Activated CD4-positive, CD25-positive, alpha-beta regulatory T cell treated with anti-CD3 and anti-CD28 coated beads, Interleukin-2, amount 50 U/mL, for 72 hours (primary cell): Measurements from ENCODE around the gene LMO7.
"Not testable (repeated sequence)": the region's sequence is repeated elsewhere in the genome, so short reads cannot be mapped to it uniquely, and the experiment has no call there.

Experiments used
- DNase-seq: peaks from one replicate; pipeline ENCODE4 v3.0.0; 2021

The LMO7 gene

DNA sequence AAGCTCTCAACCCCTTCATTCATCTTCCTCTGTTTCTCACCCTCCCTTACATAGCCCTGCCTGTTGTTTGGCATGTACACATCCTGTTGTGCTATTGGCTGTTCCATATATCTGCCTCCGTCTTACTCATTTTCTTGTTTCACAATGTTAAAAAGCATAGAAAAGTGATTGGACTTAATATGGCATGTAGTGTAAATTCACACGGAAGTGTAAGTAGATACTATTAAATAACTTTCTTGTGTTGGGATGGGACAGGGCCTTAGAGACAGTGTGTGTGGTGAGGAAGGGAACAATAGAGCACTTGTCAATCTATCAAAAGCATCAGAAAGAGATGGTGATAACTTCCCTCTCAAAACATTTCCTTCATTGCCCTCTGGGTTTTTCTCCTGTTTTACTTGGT, 12.3 kb downstream of the LMO7 start:
- DNase-seq = no peak

DNA sequence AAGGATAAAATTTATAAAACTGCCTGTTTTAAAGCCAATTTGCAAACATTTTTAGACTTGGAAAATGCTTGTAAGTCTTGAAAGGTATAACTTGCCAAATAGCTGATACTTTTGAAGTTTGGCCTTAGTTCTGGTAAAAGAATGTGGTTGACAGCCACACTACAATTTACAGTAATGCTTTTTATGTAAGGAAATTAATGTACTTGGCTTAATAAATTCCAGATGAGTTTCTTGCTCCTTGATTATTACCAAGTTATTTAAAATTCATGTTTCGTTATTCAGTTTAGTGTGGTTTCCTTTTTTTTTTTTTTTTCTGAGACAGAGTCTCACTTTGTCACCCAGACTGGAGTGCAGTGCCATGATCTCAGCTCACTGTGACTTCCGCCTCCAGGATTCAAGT, 14.9 kb downstream of the LMO7 start:
- DNase-seq = no peak

DNA sequence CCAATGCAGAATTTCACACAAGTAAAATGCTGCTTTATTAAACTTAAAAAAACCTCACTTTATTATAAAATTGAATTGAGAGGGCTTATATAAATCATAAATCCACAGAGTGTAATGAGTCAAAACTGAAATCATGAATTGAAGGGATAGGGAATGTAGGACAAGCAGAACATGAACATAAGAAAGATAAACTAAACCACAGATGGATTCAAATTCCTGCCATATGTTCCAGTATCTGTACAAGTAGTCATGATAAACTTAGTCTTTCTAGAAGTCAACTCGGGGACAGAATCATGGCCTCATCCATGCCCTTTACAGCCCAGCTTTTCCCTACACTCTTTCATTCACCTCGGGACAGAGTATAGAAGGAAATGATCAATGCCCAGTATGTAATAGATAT, 16.6 kb downstream of the LMO7 start:
- no peak for DNase-seq

DNA sequence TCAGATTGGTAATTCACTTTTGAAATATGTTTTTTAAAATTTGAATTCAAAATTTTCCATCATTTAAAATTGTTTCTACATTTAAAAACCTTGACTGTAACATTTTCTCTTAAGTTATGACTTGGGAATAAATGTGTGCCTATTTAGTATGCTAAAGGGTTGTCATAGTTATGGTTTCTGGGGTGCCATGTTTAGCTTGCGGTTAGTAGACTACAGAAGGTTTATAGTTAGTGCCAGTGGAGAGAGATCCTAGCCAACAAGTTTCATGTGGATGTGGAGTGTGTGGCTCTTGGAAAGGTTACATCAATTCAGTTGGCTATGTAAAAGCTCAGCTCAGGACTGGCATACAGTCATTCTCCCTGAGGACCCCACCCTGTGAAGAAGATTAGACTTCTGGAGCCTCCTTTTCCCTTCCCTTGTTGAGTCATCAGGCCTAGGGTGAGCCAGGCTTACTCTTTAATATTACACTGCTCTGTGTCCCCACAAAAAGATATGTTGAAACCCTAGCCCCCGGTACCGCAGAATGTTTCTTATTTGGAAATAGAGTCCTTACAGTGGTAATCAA, 20.4 kb downstream of the LMO7 start:
- no peak for DNase-seq

DNA sequence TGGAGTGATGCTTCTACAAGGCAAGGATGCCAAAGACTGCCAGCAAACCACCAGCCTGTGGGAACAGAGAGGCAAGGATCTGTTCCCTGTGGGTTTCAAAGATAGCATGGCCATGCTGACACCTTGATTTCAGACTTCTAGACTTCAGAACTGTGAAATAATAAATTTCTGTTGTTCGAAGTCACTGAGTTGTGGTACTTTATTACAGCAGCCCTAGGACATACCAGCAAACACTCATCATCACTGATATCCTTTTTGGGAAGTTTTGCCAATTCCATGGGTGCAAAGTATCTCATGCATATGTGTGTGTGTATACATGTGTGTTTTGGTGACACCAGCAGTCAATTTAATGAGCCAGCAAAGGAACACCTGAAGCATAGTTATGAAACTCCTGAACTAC, 21.0 kb downstream of the LMO7 start:
- DNase-seq = no peak

DNA sequence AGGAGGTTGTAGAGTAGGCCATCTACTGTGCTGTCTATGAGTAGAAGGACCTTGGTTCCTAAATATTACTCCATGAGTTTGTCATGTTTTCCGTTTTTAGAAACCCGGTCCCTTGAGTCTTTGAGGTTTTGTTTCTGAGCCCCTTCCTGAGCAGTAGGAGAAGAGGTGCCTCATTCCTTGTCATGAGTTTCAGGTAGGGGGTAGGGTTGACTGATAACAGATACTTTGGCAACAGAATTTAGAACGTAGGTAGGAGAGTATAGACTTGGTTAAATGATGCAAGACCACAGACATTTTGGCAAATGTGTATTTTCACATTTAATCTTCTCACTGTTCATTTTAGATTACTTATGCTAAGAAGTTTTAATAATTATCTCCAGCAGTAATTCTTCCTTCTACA, 24.6 kb downstream of the LMO7 start:
- no peak for DNase-seq

DNA sequence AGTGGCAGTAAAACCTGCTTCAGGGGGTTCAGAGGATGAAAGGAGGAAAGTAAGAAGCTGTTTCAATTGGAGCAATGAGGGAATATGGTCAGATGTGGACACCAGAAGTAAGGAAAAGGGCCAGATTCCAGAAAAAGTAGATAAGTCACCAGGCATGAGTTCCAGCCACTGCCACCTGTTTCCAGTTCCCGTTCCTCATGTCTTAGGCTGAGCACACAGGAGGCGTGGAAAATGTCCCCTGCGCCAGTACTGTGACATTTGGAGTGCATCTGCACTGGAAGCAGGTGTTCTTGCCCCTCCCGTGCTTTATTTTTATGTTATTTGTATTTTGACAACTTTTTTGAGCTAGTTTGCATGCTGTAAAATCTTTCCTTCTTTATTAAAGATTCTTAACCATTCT, 25.3 kb downstream of the LMO7 start:
- no peak for DNase-seq

DNA sequence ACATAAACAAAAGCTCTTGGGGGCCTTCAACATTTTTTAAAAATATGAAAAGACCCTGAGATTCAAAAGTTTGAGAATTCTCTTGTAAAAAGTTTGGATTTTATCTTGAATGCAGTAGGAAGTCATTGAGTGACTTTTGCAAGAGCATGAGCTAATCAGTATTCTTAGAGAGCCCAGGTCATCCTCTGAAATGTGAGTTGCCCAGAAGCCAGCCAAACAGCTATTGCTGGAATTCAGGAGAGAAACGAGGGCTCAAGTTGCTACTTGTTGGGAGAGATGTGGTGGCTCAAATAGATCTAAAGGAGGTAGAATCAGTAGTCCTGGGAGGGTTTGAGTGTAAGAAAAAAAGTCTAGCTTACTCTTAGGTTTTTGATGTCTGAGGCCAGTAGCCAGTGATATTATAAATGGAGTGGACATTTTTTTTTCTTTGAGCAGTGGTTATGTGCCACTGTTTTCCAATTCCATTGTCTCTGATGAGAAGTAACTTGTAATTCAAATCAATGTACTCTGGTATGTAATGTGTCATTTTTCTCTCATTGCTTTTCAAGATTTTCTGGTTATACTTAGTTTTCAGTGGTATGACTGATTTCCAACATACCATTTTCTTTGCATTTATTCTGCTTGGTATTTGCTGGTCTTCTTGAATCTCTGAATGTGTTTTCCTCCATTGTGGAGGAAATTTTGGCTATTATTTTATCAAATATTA, 30.7 kb downstream of the LMO7 start:
- DNase-seq = no peak

DNA sequence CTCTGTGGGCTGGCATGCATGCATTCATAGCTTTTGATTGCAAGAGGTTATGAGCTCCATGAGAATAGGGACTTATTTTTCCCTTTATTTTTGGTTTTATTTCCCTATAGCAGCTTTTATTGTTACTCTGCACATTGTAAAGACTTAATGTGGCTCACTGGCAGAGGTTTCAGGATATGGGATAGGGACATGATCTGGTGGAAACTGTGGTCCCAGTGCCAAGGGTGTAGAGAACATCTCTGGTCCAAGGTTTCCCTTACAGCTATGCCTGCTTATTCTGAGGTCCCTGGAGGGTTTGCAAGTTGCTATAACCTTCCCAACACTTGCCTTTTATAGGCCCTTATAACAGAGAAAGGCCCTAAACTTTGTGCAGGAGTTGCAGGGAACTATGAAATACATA, 33.6 kb downstream of the LMO7 start:
- no peak for DNase-seq

DNA sequence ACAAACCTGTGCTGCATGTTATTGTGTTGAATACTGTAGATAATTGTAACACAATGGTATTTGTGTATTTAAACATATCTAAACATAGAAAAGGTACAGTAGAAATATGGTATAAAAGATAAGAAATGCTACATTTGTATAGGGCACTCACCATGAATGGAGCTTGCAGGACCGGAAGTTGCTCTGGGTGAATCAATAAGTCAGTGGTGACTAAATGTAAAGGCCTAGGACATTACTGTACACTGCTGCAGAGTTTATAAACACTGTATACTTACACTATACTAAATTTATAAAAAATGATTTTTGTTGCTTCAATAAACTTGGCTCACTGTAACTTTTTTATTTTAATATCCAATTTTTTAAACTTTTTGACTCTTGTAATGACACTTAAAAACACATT, 34.4 kb downstream of the LMO7 start:
- DNase-seq = no peak

DNA sequence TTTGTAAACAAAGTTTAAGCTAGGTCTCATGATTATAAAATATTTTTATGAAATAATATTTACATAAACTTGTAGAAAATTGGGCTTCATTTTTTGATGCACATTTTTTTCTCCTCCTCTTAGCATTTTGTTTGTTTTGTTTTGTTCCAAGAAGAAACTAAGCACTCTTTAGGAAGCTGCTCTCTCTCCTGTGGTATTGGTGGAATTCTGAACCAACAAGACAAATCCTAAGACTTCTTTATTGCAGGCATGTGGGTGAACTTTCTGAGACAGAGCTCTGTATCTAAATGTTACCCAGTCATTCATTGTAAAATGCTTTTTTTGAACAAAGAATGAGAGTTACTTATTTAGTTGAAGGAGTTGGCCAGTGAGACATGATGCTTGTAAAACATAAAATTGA, 39.3 kb downstream of the LMO7 start:
- DNase-seq = no peak

DNA sequence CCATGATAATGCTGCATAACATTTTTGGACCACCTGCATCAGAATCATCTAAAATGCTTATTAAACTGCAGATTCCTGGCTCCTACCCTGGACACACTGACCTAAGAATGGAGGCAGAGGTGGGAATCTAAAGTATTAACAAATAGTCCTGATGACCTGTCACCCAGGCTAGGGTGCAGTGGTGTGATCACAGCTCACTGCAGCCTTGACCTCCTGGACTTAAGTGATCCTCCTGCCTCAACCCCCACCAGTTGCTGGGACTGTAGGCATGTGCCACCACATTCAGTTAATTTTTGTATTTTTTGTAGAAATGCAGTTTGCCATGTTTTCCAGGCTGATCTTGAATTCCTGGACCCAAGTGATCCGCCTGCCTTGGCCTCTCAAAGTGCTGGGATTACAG, 43.3 kb downstream of the LMO7 start:
- DNase-seq = no peak

DNA sequence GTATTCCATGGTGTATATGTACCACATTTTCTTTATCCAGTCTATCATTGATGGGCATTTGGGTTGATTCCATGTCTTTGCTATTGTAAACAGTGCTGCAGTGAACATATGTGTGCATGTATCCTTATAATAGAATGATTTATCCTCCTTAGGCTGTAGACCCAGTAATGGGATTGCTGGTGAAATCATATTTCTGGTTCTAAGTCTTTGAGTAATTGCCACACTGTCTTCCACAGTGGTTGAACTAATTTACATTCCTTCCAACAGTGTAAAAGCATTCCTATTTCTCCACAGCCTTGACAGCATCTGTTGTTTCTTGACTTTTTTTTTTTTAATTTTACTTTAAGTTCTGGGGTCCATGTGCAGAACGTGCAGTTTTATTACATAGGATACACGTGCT, 44.1 kb downstream of the LMO7 start:
- DNase-seq = not testable (repeated sequence)

DNA sequence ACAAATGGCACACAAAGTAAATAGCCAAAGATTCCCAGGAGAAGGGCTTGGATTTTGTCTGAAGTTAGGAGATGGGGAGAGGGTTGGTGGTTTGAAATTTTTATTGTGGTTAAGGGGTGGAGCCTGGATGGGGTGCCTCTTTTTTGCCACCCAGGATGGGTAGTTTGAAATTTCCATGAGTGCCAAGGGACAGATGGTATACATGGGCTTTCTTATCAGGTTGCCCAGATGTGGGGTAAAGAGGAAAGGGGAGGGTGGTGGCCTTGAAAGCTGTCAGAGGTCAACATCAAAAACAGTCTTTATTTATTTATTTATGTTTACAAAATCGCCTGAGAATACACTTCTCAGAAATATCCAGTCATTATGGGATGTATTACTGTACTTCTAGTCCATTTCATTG, 46.2 kb downstream of the LMO7 start:
- DNase-seq = no peak

DNA sequence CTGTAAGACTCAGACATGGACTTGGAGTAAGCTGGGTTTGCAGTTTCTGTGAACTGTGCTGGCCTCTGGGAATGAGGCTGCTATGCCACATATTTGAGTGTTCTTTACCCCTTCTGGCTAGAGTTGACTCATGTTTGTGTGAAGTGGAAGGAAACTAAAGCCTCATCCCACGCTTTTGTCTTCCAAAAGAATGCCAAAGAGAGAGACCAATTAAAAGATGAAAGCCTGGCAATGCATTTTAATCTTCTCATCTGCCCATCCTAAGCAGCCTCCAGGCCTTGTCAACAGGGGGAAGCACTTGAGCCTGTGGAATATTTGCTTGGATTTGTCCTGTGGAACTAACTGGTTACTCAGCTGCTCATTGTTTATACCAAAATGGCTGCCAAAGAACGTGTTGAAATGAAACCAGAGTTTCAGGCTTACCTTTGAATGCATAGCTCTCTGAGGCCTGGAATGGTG, 49.1 kb downstream of the LMO7 start:
- no peak for DNase-seq

DNA sequence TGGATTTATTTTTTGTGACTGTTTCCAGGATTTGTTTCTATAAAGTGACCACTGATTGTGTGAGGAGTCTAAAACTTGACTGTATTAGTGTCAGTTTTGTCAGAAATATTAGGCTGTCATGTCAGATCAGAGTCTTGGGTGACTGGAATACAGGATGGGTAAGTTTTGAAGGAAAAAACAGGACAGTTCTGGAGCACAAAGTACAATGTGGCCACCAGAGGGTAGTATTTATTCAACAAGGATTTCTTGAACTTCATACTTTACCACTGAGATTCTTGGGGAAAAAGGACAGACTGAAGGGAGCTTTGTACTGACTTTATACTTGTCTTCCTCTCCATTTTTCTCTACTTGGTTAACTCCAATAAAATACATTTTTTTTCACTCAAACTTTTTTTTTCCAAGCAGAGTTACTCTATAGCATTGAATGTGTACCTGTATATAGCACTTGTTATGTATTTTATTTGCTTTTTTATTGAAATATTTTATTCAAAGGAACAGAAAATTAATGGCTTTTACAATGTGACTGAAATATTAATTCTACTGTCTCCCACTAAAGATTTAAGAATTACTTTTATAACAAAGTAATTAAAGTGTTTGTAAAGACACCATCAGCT, 51.1 kb downstream of the LMO7 start:
- DNase-seq = no peak

DNA sequence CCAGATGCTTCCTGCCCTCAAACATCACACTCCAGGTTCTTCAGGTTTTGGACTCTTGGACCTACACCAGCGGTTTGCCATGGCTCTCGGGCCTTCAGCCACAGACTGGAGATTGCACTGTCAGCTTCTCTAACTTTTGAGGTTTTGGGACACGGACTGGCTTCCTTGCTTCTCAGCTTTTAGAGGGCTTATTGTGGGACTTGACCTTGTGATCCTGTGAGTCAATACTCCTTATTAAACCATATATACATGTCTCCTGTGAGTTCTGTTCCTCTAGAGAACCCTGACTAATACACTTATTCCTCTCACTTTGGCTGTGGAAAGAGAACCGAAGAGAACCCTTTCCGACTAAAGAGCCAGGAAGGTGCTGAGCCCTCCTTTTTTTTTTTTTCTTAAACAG, 53.6 kb downstream of the LMO7 start:
- DNase-seq = no peak

DNA sequence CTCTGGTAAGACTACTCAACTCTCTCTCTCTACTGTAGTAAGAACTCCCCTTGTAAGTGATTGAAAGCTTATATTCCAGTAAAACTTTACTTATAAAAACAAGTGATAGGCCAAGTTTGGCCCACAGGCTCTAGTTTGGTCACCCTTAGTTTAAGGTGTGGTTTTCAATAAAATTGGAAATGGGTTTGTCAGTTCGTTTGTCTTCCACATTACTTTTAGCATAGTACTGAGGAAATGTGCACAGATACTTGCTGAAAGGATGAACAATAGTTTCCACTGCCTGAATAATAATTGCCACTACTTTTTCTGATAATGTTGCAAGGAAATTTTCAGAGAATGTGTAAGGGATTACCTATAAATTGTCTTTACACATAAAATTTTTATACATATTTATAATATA, 54.5 kb downstream of the LMO7 start:
- no peak for DNase-seq

DNA sequence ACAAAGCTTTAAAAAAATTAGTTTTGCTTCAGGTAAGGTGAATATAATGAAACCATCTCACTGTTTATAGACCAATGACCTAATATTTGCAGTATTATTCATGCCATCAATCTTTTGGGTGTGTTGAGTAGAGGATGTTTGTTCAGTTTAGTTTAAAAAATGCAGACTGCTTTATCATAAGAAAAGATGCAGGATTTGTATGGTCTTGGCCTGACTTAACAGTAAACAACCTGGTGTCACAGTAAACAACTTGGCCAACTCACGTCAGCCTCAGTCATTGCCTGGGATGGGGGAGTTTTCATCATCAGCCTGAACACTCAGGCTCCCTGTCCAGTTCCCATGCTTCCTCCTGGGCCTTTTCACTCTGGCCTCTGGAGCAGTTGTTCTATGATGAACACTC, 55.1 kb downstream of the LMO7 start:
- no peak for DNase-seq

DNA sequence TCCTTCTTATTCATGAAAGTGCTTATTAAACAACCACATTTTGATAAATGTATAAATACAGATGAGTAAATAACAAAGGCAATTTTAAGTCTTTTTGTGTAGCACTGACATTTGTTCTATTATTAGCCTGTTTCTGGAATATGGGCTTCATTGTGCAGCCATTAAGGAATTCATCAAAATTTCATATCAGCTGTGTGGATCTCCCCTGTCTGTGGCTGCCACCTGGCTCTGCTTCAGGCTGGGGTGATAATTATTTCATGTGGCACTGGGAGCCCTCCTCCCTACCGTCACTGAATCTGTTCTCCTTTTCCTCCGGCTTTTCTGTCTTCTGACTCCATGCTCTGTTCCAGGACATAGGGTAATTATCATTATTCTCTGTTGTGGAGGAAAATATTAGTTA, 57.1 kb downstream of the LMO7 start:
- DNase-seq = no peak

DNA sequence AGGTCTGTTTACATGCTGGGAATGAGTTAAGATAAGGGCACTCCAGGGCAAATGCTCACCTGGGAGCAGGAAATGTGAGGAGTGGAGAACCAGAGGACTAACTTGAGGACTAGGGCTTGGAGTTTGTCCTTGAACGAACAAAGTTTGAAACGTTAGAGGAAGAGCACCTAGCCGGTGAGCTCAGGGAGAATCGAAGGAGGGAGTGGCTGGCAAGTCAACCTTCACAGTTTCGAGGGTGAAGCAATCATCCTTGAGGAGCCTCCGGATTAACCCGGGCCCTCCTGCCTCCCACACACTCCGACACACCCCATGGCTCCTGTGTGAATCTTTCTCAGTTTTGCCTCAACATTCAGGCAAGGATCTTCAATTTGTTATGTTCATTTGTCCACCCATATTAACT, 58.6 kb downstream of the LMO7 start:
- no peak for DNase-seq

DNA sequence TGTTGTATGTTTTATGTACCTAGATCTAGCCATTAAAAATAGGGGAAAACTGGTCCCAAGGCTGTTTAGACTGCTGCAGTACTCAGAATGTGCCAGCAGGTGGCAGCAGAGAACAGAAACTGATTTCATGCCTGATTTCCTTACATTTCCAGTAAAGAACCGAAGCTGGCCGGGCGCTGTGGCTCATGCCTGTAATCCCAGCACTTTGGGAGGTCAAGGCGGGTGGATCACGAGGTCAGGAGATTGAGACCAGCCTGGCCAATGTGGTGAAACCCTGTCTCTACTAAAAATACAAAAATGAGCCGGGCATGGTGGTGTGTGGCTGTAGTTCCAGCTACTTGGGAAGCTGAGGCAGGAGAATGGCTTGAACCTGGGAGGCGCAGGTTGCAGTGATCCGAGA, 59.8 kb downstream of the LMO7 start:
- DNase-seq = peak; percentile 76

DNA sequence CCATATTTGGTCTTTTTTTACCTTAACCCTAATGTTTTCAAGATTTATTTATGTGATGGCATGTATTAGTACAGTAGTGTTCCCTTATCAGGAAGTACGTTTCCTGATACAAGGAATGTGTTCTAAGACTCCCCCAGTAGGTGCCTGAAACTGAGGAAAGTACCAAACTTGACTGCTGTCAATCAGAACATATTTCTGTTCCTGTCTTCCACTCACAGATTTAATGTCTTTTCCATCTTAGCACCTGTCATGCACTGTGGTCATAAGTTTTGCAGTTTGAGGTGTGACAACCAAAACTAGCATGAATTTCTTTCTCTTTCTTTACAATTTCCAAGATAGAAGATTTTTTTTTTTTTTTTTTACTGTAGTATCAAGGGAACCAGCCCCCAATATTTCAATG, 62.9 kb downstream of the LMO7 start:
- no peak for DNase-seq

DNA sequence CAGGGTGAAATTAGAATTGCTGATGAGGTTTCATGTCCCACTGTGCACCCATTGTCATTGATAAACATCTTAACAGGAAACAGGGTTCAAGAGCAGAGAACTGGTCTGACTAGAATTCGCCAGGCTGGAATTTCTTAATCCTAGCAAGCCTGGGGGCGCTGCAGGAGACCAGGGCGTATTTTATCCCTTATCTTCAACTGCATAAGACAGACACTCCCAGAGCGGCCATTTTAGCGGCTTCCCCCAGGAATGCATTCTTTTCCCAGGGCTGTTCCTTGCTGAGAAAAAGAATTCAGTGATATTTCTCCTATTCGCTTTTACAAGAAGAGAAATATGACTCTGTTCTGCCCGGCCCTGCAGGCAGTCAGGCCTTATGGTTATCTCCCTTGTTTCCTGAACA, 63.6 kb downstream of the LMO7 start:
- not testable (repeated sequence) for DNase-seq

DNA sequence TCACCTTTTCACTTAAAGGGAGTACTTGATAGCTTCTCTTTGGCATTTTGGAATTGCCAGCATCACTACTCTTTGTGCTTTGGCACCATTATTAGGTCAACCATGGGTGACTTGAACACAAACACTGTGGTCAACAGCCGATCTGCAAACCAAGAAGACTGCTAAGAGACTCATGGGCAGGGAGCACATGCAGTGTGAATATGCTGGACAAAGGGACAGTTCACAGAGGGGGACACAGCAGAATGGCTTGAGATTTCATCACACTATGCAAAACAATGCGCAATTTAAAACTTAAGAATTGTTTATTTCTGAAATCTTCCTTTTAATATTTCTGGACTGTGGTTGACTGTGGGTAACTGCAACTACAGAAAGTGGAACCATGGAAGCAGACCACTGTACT, 64.4 kb downstream of the LMO7 start:
- no peak for DNase-seq
